GM23248 (cell line): ENCODE measurements around the gene WDR38. TPM values are rescaled to one million over a fixed set of nuclear protein-coding genes. Genes with fewer than 3 reads are reported as not detected.
A peak's percentile ranks its signal among the peaks of the same experiment; 100 is the strongest.

Source experiments
- DNase-seq: peaks from one replicate; pipeline ENCODE4 v3.0.0-alpha.2; 2015
- H2AFZ ChIP-seq: fragments of 200-600 bp; sonication (generic); 2 replicates; pipeline ENCODE4 v1.6.1; 2016; ENCODE audit warnings: antibody characterized with exemption
- H3F3A ChIP-seq: fragments of 200-600 bp; sonication (generic); 2 replicates; pipeline ENCODE4 v1.6.1; 2016; ENCODE audit warnings: mild to moderate bottlenecking, antibody characterized with exemption, mixed run types; ENCODE audit not compliant: insufficient read depth
- H3K27ac ChIP-seq: fragments of 200-600 bp; sonication (generic); 2 replicates; pipeline ENCODE4 v1.5.1; 2016; ENCODE audit warnings: mild to moderate bottlenecking
- H3K27me3 ChIP-seq: fragments of 200-600 bp; sonication (generic); replicated peaks from 2 replicates; pipeline ENCODE4 v1.6.1; 2016; ENCODE audit warnings: mild to moderate bottlenecking; ENCODE audit not compliant: insufficient read depth
- H3K36me3 ChIP-seq: fragments of 200-600 bp; sonication (generic); 2 replicates; pipeline ENCODE4 v1.6.1; 2016; ENCODE audit warnings: low read depth, mild to moderate bottlenecking
- H3K4me1 ChIP-seq: fragments of 200-600 bp; sonication (generic); 2 replicates; pipeline ENCODE4 v1.6.1; 2016; ENCODE audit warnings: mild to moderate bottlenecking; ENCODE audit not compliant: insufficient read depth
- H3K4me2 ChIP-seq: fragments of 200-600 bp; sonication (generic); one replicate; pipeline ENCODE4 v1.6.1; 2016; ENCODE audit warnings: mild to moderate bottlenecking; ENCODE audit not compliant: unreplicated experiment
- H3K4me3 ChIP-seq: fragments of 200-600 bp; sonication (generic); 2 replicates; pipeline ENCODE4 v1.5.1; 2016; ENCODE audit warnings: mild to moderate bottlenecking
- H3K79me2 ChIP-seq: fragments of 200-600 bp; sonication (generic); 2 replicates; pipeline ENCODE4 v1.6.1; 2016; ENCODE audit warnings: mild to moderate bottlenecking; ENCODE audit not compliant: insufficient read depth
- H3K9ac ChIP-seq: fragments of 200-600 bp; sonication (generic); 2 replicates; pipeline ENCODE4 v1.6.1; 2016; ENCODE audit warnings: mild to moderate bottlenecking
- H3K9me2 ChIP-seq: fragments of 200-600 bp; sonication (generic); 2 replicates; pipeline ENCODE4 v1.6.1; 2016; ENCODE audit warnings: mixed run types, mild to moderate bottlenecking, moderate library complexity; ENCODE audit not compliant: insufficient read depth
- H3K9me3 ChIP-seq: fragments of 200-600 bp; sonication (generic); one replicate; pipeline ENCODE4 v1.6.1; 2017; ENCODE audit warnings: low read depth
- H4K20me1 ChIP-seq: fragments of 200-600 bp; sonication (generic); 2 replicates; pipeline ENCODE4 v1.6.0; 2016; ENCODE audit not compliant: insufficient read depth
- EZH2 ChIP-seq: fragments of 200-600 bp; sonication (generic); IDR thresholded peaks from 2 replicates; pipeline ENCODE4 v1.6.1; 2018; ENCODE audit warnings: antibody characterized with exemption, mild to moderate bottlenecking; ENCODE audit not compliant: insufficient read depth, poor library complexity, severe bottlenecking
- EZH2phosphoT487 ChIP-seq: fragments of 200-600 bp; sonication (generic); IDR thresholded peaks from 2 replicates; pipeline ENCODE4 v1.6.1; 2018; ENCODE audit warnings: antibody characterized with exemption, moderate library complexity, mild to moderate bottlenecking, low read depth; ENCODE audit not compliant: insufficient read depth
- WGBS, 2 experiments: methylation state at CpG; one replicate each; pipeline ENCODE4 v1.1.6; 2015 to 2017; ENCODE audit warnings: low lambda C conversion rate in 2 of 2, low coverage in 1 of 2; ENCODE audit errors: missing lambda C conversion rate in 2 of 2; 5-methylcytosine and 5-hydroxymethylcytosine counted together
- in situ Hi-C: fragments of 300-500 bp; cut with MboI; formaldehyde crosslinking; loops from 2 replicates; pipeline ENCODE4 v1.15.0; 2020
- polyA plus RNA-seq: library from polyadenylated mRNA; unstranded; fragments of >200 nt; fragmentation: Nextera tagmentation; extraction: Ambion mirVana; gene quantifications from 2 replicates; pipeline ENCODE4 v1.2.1, GENCODE V29; 2016
- total RNA-seq: library from RNA; depleted of rRNA; stranded (reverse); fragments of >200 nt; shearing (Covaris generic); gene quantifications from 2 replicates; pipeline ENCODE4 v1.2.3, GENCODE V29; 2014

The WDR38 gene
- total and polyA plus RNA-seq, 2 experiments from 2014 or later = not detected

- H3K9me3 ChIP-seq = no peaks in the 10 kb centered on the region
- WGBS, 2 experiments = 81 to 86% methylated on average over 12 of the region's 12 CpGs
- in situ Hi-C loops = no loop called here
- DNase-seq = peak; percentile 42
- no peaks in the 10 kb centered on the region for H4K20me1 ChIP-seq
- H3K4me2 ChIP-seq = no peak overlapping the region
- H3K27ac ChIP-seq = no peak overlapping the region
- 0 out of 2 replicates have a peak, but pooled peaks cover 5% of the 10 kb centered on the region for H3K4me1 ChIP-seq
- H3K27me3 ChIP-seq = no peaks in the 10 kb centered on the region
- H2AFZ ChIP-seq = no peak overlapping the region
- H3F3A ChIP-seq = no peaks in the 10 kb centered on the region
- H3K9me2 ChIP-seq = no peaks in the 10 kb centered on the region
- TF ChIP-seq EZH2phosphoT487 (no peak), EZH2 (no peak)
- no peak overlapping the region for H3K9ac ChIP-seq
- no peaks in the 10 kb centered on the region for H3K79me2 ChIP-seq
- H3K4me3 ChIP-seq = no peak overlapping the region
- no peaks in the 10 kb centered on the region for H3K36me3 ChIP-seq
Observed at GRCh38 chr9:124839612-124840299, 13.5 kb upstream of the WDR38 start.

GRCh38 chr9:124840300-124840833 is 12.9 kb upstream of the WDR38 start:
- 71 to 73% methylated on average over 17 to 18 of the region's 18 CpGs for WGBS, 2 experiments
- H3K4me2 ChIP-seq = no peak overlapping the region
- in situ Hi-C loops = no loop called here

GRCh38 chr9:124841075-124841821 is 12.0 kb upstream of the WDR38 start:
- no peaks in the 10 kb centered on the region for H3K79me2 ChIP-seq
- H3K27me3 ChIP-seq = no peaks in the 10 kb centered on the region
- no peak overlapping the region for H3K27ac ChIP-seq
- H3K9me2 ChIP-seq = no peaks in the 10 kb centered on the region
- H3K4me3 ChIP-seq = no peak overlapping the region
- no peak overlapping the region for H2AFZ ChIP-seq
- H3K4me1 ChIP-seq = no peaks in the 10 kb centered on the region
- no peaks in the 10 kb centered on the region for H3K36me3 ChIP-seq
- H3F3A ChIP-seq = no peaks in the 10 kb centered on the region
- H3K4me2 ChIP-seq = no peak overlapping the region
- no peak overlapping the region for H3K9ac ChIP-seq
- in situ Hi-C loops = no loop called here
- no peaks in the 10 kb centered on the region for H3K9me3 ChIP-seq
- no peak for TF ChIP-seq EZH2
- TF ChIP-seq EZH2phosphoT487 = no peak
- WGBS, 2 experiments = 77 to 85% methylated on average over 9 to 14 of the region's 14 CpGs
- H4K20me1 ChIP-seq = no peaks in the 10 kb centered on the region
- no peak for DNase-seq

More at GRCh38 chr9:124840300-124840833, 12.9 kb upstream of the WDR38 start:
- Histone ChIP-seq H3K27ac (no peak overlapping the region), H3K4me3 (no peak overlapping the region), H3F3A (no peaks in the 10 kb centered on the region), H3K9me2 (no peaks in the 10 kb centered on the region), H4K20me1 (no peaks in the 10 kb centered on the region), H3K27me3 (no peaks in the 10 kb centered on the region), H3K79me2 (no peaks in the 10 kb centered on the region), H3K9ac (no peak overlapping the region), H3K36me3 (no peaks in the 10 kb centered on the region), H3K4me1 (no peaks in the 10 kb centered on the region), H3K9me3 (no peaks in the 10 kb centered on the region), H2AFZ (no peak overlapping the region)
- DNase-seq = peak; percentile 43
- TF ChIP-seq EZH2 (no peak), EZH2phosphoT487 (no peak)

GRCh38 chr9:124843456-124844034 is 9.7 kb upstream of the WDR38 start:
- H3K4me2 ChIP-seq = no peak overlapping the region
- in situ Hi-C loops = no loop called here

More at GRCh38 chr9:124843456-124844034, 9.7 kb upstream of the WDR38 start:
- Histone ChIP-seq H3K4me3 (no peak overlapping the region), H3K27me3 (no peaks in the 10 kb centered on the region), H2AFZ (no peak overlapping the region), H3F3A (no peaks in the 10 kb centered on the region), H3K79me2 (no peaks in the 10 kb centered on the region), H4K20me1 (no peaks in the 10 kb centered on the region), H3K9me2 (no peaks in the 10 kb centered on the region), H3K9ac (no peak overlapping the region), H3K27ac (no peak overlapping the region), H3K4me1 (no peaks in the 10 kb centered on the region), H3K9me3 (no peaks in the 10 kb centered on the region), H3K36me3 (no peaks in the 10 kb centered on the region)
- 72 to 75% methylated on average over 11 of the region's 11 CpGs for WGBS, 2 experiments
- no peak for DNase-seq
- no peak for TF ChIP-seq EZH2phosphoT487
- TF ChIP-seq EZH2 = no peak
